ENCODE data around the gene PLAU.
"Not testable (repeated sequence)": the region's sequence is repeated elsewhere in the genome, so short reads cannot be mapped to it uniquely, and the experiment has no call there.

The PLAU gene

GRCh38 chr10:73911553-73912004 lies 647 bp downstream of the PLAU start:
- H3K9me3 ChIP-seq: no peaks in the 10 kb centered on the region
- peak overlapping the region; percentile 43 for H3K4me3 ChIP-seq
- DNase-seq (ENCODE audit: low spot score in 2 of 2): no peak
- in situ Hi-C loops (cut with MboI; ENCODE audit: low sequenced_read_pairs): no loop called here
- no peaks in the 10 kb centered on the region for H3K36me3 ChIP-seq (replicated peaks)
- H3K4me1 ChIP-seq: peaks cover 8% of the 10 kb centered on the region
- H3K27me3 ChIP-seq (ENCODE audit: low read depth): peaks cover 10% of the 10 kb centered on the region

DNA sequence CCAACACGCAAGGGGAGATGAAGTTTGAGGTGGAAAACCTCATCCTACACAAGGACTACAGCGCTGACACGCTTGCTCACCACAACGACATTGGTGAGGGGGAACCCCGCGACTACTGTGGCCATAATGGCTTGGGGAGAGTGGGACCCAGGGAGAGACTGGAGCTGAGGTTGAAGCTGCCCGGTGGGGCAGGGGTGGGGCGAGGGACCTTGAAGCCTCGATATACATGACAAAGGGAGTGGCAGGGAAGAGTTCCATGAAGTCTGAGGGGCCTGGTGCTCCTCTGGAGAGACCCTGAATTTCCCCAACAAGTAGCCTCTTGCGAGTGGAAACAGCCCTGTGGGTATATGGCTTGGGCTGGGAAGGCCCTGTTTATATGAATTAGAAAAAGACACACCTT lies 3.1 kb downstream of the PLAU start:
- no peaks in the 10 kb centered on the region for H3K9me3 ChIP-seq
- in situ Hi-C loops (cut with MboI; ENCODE audit: low sequenced_read_pairs): no loop called here
- peaks cover 10% of the 10 kb centered on the region for H3K27me3 ChIP-seq (ENCODE audit: low read depth)
- DNase-seq (ENCODE audit: low spot score in 2 of 2): peak in 1 of 2 experiments; percentile 12
- no peaks in the 10 kb centered on the region for H3K36me3 ChIP-seq (replicated peaks)
- no peak overlapping the region for H3K4me3 ChIP-seq
- H3K4me1 ChIP-seq: peaks cover 8% of the 10 kb centered on the region

GRCh38 chr10:73915206-73915851 lies 4.4 kb downstream of the PLAU start:
- H3K4me1 ChIP-seq: peaks cover 4% of the 10 kb centered on the region
- no peak overlapping the region for H3K4me3 ChIP-seq

DNA sequence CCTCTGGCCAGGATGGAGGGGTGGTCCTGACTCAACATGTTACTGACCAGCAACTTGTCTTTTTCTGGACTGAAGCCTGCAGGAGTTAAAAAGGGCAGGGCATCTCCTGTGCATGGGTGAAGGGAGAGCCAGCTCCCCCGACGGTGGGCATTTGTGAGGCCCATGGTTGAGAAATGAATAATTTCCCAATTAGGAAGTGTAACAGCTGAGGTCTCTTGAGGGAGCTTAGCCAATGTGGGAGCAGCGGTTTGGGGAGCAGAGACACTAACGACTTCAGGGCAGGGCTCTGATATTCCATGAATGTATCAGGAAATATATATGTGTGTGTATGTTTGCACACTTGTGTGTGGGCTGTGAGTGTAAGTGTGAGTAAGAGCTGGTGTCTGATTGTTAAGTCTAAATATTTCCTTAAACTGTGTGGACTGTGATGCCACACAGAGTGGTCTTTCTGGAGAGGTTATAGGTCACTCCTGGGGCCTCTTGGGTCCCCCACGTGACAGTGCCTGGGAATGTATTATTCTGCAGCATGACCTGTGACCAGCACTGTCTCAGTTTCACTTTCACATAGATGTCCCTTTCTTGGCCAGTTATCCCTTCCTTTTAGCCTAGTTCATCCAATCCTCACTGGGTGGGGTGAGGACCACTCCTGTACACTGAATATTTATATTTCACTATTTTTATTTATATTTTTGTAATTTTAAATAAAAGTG lies 6.0 kb downstream of the PLAU start:
- H3K36me3 ChIP-seq (replicated peaks): no peaks in the 10 kb centered on the region
- H3K4me3 ChIP-seq: no peak overlapping the region
- no peaks in the 10 kb centered on the region for H3K4me1 ChIP-seq
- peaks cover 2% of the 10 kb centered on the region for H3K27me3 ChIP-seq (ENCODE audit: low read depth)
- in situ Hi-C loops (cut with MboI; ENCODE audit: low sequenced_read_pairs): no loop called here
- H3K9me3 ChIP-seq: no peaks in the 10 kb centered on the region
- no peak for DNase-seq (ENCODE audit: low spot score in 2 of 2)

More at GRCh38 chr10:73915206-73915851, 4.4 kb downstream of the PLAU start:
- in situ Hi-C loops (cut with MboI; ENCODE audit: low sequenced_read_pairs): no loop called here
- Histone ChIP-seq H3K27me3 (ENCODE audit: low read depth) (peaks cover 10% of the 10 kb centered on the region), H3K9me3 (no peaks in the 10 kb centered on the region), H3K36me3 (replicated peaks) (no peaks in the 10 kb centered on the region)
- DNase-seq (ENCODE audit: low spot score in 2 of 2): no peak

- H3K4me1 ChIP-seq: no peaks in the 10 kb centered on the region
- H3K4me3 ChIP-seq: no peak overlapping the region
- in situ Hi-C loops (cut with MboI; ENCODE audit: low sequenced_read_pairs): no loop called here
- no peaks in the 10 kb centered on the region for H3K9me3 ChIP-seq
- H3K27me3 ChIP-seq (ENCODE audit: low read depth): no peaks in the 10 kb centered on the region
- DNase-seq (ENCODE audit: low spot score in 2 of 2): no peak
- no peaks in the 10 kb centered on the region for H3K36me3 ChIP-seq (replicated peaks)
These were observed 6.8 kb downstream of the PLAU start for GRCh38 chr10:73917566-73918305.

- H3K4me3 ChIP-seq; H3K36me3 ChIP-seq (replicated peaks); H3K27me3 ChIP-seq (ENCODE audit: low read depth); H3K9me3 ChIP-seq; in situ Hi-C loops (cut with MboI; ENCODE audit: low sequenced_read_pairs); DNase-seq (ENCODE audit: low spot score in 2 of 2): not testable (repeated sequence)
- H3K4me1 ChIP-seq: peaks cover 10% of the 10 kb centered on the region
These were observed 8.5 kb downstream of the PLAU start for GRCh38 chr10:73919481-73919880.

DNA sequence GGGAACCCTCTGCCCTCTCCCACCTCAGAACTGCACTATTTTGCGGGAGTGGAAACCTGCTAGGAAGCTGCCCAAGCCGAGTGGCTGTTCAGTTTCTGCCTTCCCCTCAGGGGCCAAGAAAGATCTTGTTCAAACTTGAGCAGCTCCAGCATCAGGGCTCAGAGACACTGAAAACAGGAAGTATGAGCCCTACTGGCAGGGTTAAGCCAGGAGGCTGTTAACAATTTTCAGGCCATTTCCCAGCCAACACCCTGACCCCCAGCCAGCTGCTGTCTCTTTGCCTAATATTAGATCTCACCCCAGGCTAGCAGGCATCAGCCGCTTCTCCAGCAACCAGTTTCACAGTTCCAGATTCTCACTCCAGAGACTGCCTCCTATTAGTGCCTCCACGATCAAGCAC lies 9.2 kb downstream of the PLAU start:
- Histone ChIP-seq H3K4me3 (no peak overlapping the region), H3K4me1 (peaks cover 14% of the 10 kb centered on the region), H3K36me3 (replicated peaks) (no peaks in the 10 kb centered on the region), H3K9me3 (no peaks in the 10 kb centered on the region), H3K27me3 (ENCODE audit: low read depth) (no peaks in the 10 kb centered on the region)
- no peak for DNase-seq (ENCODE audit: low spot score in 2 of 2)
- in situ Hi-C loops (cut with MboI; ENCODE audit: low sequenced_read_pairs): no loop called here

GRCh38 chr10:73922007-73922863 lies 11.3 kb downstream of the PLAU start:
- DNase-seq (ENCODE audit: low spot score in 2 of 2): no peak
- H3K27me3 ChIP-seq (ENCODE audit: low read depth): no peaks in the 10 kb centered on the region
- H3K36me3 ChIP-seq (replicated peaks): no peaks in the 10 kb centered on the region
- H3K4me1 ChIP-seq: peaks cover 14% of the 10 kb centered on the region
- H3K4me3 ChIP-seq: no peak overlapping the region
- in situ Hi-C loops (cut with MboI; ENCODE audit: low sequenced_read_pairs): no loop called here
- no peaks in the 10 kb centered on the region for H3K9me3 ChIP-seq

DNA sequence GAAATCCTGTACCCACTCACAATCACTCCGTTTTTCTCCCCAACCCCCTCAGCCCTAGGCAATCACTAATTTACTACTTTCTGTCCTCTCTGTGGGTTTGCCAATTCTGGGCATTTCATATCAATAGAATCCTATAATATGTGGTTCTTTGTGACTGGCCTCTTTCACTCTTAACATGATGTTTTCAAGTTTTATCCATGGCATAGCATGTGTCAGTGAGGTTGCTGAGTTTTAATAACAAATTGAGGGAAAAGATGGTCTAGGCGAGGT lies 11.9 kb downstream of the PLAU start:
- Histone ChIP-seq H3K27me3 (ENCODE audit: low read depth) (no peaks in the 10 kb centered on the region), H3K36me3 (replicated peaks) (no peaks in the 10 kb centered on the region), H3K4me1 (peaks cover 14% of the 10 kb centered on the region), H3K9me3 (no peaks in the 10 kb centered on the region), H3K4me3 (no peak overlapping the region)
- in situ Hi-C loops (cut with MboI; ENCODE audit: low sequenced_read_pairs): no loop called here
- DNase-seq (ENCODE audit: low spot score in 2 of 2): no peak

GRCh38 chr10:73923935-73924598 lies 13.1 kb downstream of the PLAU start:
- Histone ChIP-seq H3K36me3 (replicated peaks) (no peaks in the 10 kb centered on the region), H3K4me3 (no peak overlapping the region), H3K27me3 (ENCODE audit: low read depth) (no peaks in the 10 kb centered on the region), H3K4me1 (peaks cover 14% of the 10 kb centered on the region), H3K9me3 (no peaks in the 10 kb centered on the region)
- peak; percentile 70 to 88 for DNase-seq (ENCODE audit: low spot score in 2 of 2)
- in situ Hi-C loops (cut with MboI; ENCODE audit: low sequenced_read_pairs): no loop called here

DNA sequence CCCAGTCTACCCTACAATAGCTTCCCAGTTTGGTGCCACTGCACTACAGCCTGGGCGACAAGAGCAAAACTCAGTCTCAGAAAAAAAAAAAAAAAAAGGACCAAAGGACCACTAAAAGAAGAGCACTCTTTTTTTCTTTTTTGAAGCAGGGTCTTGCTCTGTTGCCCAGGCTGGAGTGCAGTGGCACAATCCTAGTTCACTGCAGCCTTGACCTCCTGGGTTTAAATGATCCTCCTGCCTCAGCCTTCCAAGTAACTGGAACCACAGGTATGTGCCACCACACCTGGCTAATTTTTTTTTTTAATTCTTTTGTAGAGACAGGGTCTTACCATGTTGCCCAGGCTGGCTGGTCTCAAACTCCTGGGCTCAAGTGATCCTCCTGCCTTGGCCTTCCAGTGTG lies 14.0 kb downstream of the PLAU start:
- Histone ChIP-seq H3K4me1 (peaks cover 14% of the 10 kb centered on the region), H3K4me3 (no peak overlapping the region), H3K36me3 (replicated peaks) (no peaks in the 10 kb centered on the region), H3K9me3 (no peaks in the 10 kb centered on the region), H3K27me3 (ENCODE audit: low read depth) (no peaks in the 10 kb centered on the region)
- in situ Hi-C loops (cut with MboI; ENCODE audit: low sequenced_read_pairs): no loop called here
- DNase-seq (ENCODE audit: low spot score in 2 of 2): no peak

GRCh38 chr10:73925539-73925938 lies 14.6 kb downstream of the PLAU start:
- no peaks in the 10 kb centered on the region for H3K27me3 ChIP-seq (ENCODE audit: low read depth)
- H3K4me1 ChIP-seq: peaks cover 14% of the 10 kb centered on the region
- in situ Hi-C loops (cut with MboI; ENCODE audit: low sequenced_read_pairs): no loop called here
- no peaks in the 10 kb centered on the region for H3K36me3 ChIP-seq (replicated peaks)
- H3K4me3 ChIP-seq: no peak overlapping the region
- H3K9me3 ChIP-seq: no peaks in the 10 kb centered on the region
- DNase-seq (ENCODE audit: low spot score in 2 of 2): no peak

GRCh38 chr10:73926152-73926764 lies 15.3 kb downstream of the PLAU start:
- no peak for DNase-seq (ENCODE audit: low spot score in 2 of 2)
- Histone ChIP-seq H3K4me1 (peaks cover 14% of the 10 kb centered on the region), H3K9me3 (no peaks in the 10 kb centered on the region), H3K27me3 (ENCODE audit: low read depth) (no peaks in the 10 kb centered on the region), H3K36me3 (replicated peaks) (no peaks in the 10 kb centered on the region), H3K4me3 (no peak overlapping the region)
- in situ Hi-C loops (cut with MboI; ENCODE audit: low sequenced_read_pairs): no loop called here
